ENCODE measurements around the gene ZNF362.

Gene ZNF362

GRCh38 chr1:33327587-33328325 lies 71.5 kb downstream of the ZNF362 start:
- DNase-seq (ENCODE audit: low read depth): peak; percentile 98

DNA sequence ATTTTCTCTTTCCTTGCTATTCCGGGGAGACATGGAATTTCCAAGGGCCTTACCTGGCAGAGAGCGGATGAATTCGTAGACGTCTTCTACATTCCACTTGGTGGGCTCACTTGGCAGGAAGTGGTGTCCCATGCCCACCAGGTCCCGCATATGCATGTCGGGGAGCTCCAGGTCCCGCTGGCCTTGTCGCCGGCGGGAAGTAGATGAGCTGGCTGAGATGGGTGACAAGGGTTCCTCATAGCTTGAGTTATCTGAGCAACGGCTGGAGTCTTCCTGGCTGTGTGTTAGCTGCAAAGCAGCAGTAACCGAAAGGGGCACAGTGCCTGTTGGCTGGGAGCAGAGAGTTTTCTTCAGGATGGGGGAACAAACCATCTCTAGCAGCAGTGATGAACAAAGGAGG lies 72.5 kb downstream of the ZNF362 start:
- DNase-seq (ENCODE audit: low read depth): no peak

- no peak for DNase-seq (ENCODE audit: low read depth)
These were observed 73.5 kb downstream of the ZNF362 start for GRCh38 chr1:33329600-33330305.

GRCh38 chr1:33330361-33330890 lies 74.1 kb downstream of the ZNF362 start:
- no peak for DNase-seq (ENCODE audit: low read depth)

DNA sequence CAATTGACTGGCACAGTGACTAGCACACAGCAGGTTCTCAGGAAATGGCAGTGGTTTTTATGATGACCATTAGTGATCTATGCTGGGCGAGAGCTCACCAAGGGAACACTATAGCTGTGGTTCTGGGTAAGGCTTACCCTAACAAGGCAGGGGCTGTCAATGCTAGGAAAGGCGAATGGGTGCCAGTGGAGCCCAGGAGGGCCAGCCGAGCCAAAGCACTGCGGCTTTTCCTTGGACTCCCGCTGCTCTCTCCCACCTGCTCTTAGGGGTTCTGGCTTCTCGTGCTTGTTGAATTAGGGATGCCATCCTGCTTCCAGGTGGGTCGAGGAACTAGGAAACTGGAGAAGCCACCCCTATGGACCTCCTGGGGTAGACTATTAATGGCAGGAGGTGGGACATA lies 74.6 kb downstream of the ZNF362 start:
- DNase-seq (ENCODE audit: low read depth): no peak

DNA sequence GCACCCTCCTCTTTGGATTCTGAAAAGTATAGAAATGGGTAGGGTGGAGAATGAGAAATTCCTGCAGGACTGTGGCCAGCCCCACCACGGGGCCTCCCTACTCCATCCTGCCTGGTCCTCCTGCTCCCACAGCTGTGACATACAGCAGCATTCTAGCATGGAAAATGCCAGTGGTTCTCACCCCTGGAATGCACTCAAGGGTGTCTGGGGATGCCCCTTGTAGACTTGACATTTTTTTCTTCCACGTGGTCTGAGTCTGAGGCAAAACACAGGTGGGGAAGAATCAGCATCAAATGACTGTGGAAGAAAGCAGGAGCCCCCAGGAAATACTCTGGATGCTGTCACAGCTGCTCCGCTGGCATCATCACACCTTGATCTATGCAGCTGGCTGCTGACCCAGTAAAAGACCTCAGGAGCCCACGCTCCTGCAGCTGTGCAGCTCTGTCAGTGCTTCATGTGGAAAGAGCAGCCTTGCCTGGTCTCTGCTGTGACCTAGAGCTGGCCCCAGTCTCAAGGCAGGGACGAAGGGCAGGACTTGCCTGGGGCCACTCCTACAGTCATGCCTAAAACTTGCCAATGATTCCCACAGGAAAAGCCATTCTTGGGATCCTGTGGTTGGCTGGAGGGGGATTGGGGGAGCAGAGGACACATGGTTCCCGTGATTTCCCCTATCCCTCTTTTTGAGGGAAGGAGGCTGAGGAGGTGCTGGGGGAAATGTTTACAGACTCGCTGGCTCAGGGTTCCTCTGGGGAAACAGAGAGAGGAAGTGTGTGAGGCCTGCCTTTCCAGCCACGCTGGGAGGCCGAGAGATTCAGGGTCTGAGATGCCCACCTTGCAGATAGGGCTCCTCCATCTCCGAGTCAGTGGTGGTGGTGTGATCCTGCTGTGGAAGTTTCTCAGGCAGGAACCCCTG lies 75.4 kb downstream of the ZNF362 start:
- DNase-seq (ENCODE audit: low read depth): no peak

GRCh38 chr1:33332357-33332789 lies 76.1 kb downstream of the ZNF362 start:
- peak; percentile 96 for DNase-seq (ENCODE audit: low read depth)

DNA sequence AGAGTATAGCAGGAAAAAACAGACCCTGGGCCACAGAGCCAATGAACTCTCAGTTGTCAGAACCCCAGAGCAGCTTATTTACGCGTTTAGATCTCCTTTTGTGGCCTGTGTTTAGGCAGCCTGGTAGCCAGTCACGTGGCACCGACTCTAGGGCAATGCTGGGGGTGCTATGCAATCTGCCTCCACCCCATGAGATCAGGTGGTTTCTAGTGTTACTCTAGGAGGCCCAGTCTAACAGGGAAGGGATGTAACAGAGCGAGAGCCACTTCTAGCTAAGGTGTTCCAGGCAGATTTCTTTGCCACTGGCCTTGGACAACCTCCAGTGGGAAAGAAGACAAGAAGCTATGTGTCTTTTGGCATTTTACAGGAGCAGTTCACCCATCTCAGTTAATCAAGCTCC lies 76.6 kb downstream of the ZNF362 start:
- no peak for DNase-seq (ENCODE audit: low read depth)

DNA sequence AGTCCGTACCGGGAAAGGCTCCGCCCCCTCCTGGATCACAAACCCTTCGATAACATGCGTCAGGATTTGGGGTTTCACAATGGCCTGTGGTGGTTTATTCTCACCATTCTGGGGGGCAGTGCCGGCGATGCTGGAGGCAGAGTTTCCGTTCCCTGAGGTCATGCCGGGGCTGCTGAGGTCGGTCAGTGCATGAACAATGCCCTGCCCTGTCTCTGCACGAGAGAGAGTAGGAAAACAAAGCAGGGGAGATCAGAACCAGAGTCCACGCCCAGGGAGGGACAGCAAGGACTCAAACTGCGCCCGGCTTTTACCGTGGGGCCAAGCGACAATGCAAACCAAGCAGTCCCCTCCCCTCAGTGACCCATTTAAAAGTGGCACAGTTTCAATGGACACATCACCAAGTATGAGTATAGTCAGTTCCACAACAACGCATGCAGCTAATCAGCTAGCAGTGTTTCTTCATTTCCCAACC lies 77.8 kb downstream of the ZNF362 start:
- DNase-seq (ENCODE audit: low read depth): peak; percentile 95

DNA sequence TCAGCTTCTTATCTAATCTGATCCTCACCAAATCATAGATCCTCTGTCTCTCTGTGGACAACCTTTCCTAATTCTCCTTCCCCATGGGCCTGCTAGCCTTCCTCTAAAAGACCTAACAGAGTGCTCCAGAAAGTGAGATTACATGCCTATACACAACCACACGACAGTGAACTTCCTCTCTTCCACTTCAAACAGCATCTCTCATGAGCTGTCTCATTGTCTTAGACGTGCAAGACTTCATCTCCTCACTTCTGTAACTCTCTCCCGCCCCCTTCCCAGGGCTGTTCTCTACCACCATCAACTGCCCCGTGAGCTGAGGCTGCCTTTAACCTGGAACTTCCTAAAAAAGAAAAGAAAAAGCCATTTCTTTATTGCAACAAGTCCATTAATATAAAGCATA lies 78.7 kb downstream of the ZNF362 start:
- DNase-seq (ENCODE audit: low read depth): no peak

- DNase-seq (ENCODE audit: low read depth): no peak
These were observed 80.3 kb downstream of the ZNF362 start for GRCh38 chr1:33336580-33336979.

DNA sequence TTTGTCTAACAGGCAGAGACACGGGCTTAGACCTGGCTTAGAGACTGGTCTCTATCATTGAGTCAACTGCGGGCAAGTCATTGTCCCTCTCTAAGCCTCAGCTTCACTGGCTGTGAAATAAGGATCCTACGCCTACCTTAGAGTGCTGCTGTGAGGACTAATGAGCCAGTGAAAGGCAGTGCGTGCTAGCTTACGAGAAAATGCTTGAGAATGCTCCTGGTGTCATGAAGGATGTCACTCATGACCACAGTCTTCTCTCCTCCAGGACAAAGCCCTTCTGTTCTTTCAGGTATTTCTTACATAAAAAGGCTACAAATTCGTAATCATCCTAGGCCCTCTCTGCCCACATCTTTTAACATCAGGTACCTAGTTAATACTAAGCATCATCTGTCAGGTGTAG lies 81.1 kb downstream of the ZNF362 start:
- DNase-seq (ENCODE audit: low read depth): no peak

GRCh38 chr1:33338048-33338439 lies 81.8 kb downstream of the ZNF362 start:
- DNase-seq (ENCODE audit: low read depth): peak; percentile 84

DNA sequence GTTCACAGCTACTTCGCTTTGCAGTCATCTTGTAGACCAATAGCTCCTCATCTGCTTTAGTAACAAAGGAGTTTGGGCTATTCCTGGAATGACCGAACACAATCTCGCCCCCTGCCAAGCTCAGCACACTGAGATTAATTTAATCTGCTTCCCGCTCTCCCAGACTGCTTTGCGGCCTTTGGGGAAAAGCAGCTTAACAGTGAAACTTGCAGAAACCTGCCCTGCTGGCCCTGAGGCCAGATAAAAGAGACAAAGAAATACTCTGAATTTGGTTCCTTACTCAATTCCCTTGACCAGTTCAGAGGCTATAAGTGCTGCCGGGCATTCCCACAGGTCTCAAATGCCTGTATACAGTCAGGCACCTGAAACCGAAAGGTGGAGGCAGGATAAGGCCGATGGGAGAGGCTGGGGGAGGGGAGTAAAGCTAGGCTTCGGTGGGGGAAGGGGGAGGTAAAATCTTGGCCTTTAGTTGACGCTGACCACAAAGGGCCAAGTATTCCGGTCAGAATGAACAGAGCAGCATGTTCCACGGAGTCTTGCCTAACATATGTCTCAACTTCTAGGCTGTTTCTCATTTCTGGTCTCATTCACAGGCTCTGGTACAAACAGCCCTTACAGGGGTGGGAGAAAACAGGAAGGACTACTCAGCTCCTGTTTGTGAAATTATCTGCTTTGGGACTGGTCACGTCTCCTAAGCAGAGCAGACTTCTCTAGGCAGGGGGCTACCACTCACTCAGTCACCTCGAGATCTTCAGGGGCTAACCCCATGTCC lies 82.3 kb downstream of the ZNF362 start:
- peak; percentile 95 for DNase-seq (ENCODE audit: low read depth)

GRCh38 chr1:33339413-33339812 lies 83.1 kb downstream of the ZNF362 start:
- DNase-seq (ENCODE audit: low read depth): no peak

- DNase-seq (ENCODE audit: low read depth): no peak
These were observed 84.9 kb downstream of the ZNF362 start for GRCh38 chr1:33341190-33341589.

GRCh38 chr1:33342041-33342723 lies 85.9 kb downstream of the ZNF362 start:
- DNase-seq (ENCODE audit: low read depth): peak; percentile 98

DNA sequence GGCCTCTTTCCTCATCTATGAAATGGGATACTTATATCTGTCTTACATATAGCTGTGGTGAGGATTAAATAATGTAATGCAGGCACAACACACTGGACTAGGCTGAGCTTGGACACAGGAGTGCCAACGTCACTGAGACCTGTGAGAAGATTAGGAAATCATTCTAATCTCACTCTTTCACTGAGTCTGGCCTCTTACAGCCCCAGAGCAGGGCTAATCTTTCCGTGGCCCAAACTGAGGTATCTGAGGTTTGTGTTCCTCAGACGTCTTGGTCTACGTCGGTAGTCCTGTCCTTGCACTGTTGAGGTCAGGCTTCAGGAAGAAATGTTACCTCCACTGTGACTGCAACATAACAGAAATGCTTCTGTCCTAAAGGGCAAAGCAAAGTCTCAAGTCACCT lies 87.2 kb downstream of the ZNF362 start:
- DNase-seq (ENCODE audit: low read depth): peak; percentile 69

DNA sequence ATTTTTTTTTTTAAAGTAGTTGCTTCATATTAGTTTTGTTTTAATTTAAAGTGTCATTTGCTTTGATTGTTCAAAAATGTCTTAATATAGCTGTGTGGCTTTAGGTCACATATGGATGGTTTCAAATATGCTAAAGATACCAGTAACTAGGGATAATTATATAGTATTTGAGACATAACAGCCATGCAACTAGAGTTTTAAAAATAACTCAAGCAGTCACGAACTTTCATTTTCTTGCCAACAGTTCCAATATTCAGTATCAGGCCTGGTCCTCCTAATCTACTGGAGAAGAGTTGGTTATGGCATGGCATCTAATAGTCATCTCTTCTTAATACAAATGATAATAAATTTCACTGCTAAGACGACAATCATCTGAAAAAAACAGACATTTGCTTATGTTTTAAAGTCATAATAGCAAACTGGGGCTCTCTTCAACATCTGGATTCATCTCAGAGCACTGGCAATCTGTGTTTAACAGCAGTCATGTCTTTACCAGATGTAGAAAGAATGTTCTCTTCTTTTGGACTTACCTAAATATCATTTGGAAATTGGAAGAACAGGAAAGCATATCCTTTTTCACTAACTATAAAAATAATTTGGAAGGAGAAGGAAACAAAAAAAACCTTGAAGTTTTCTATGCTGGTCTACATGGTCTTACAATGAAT lies 88.7 kb downstream of the ZNF362 start:
- DNase-seq (ENCODE audit: low read depth): peak; percentile 39

DNA sequence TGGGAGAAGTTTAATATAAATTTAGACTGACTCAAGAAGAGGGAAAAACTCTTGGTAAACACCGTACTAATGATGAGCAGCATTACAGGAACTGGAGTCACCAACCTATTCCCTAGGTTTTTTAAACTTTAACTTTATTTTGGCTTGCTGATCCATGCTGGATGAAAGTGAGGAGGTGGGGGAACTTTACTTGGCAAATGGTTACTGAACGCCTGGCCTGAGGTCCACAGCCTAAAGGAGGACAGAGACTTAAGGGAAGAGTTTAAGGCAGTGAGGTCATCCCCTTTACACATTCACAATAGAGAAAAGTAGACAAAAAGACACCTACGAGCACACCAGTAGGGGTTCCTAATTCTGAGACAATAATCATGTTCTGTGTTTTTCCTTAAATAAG lies 90.2 kb downstream of the ZNF362 start:
- no peak for DNase-seq (ENCODE audit: low read depth)

All from fibroblast of gingiva (primary cell).